HepG2 (cell line): Measurements from ENCODE around the gene ZNF189. TPM values are rescaled to one million over a fixed set of nuclear protein-coding genes. Genes with fewer than 3 reads are reported as not detected.

Experiments
- CENPT ChIP-seq: sonication (generic); formaldehyde crosslinking; IDR thresholded peaks from 2 replicates; pipeline ENCODE4 v1.8.0; 2022; ENCODE audit warnings: low read depth, mild to moderate bottlenecking, moderate library complexity, missing genetic modification reagents
- CSRNP2 ChIP-seq: sonication (generic); formaldehyde crosslinking; conservative IDR thresholded peaks from 2 replicates; pipeline ENCODE4 v1.8.0; 2022; ENCODE audit warnings: low read depth, missing genetic modification reagents
- CTCF ChIP-seq: sonication (generic); formaldehyde crosslinking; IDR thresholded peaks from 2 replicates; pipeline ENCODE4 v1.5.0; 2020; ENCODE audit warnings: mild to moderate bottlenecking, missing genetic modification reagents, moderate library complexity
- FOXK1 ChIP-seq: sonication (generic); formaldehyde crosslinking; IDR thresholded peaks from 2 replicates; pipeline ENCODE4 v1.4.0; 2020; ENCODE audit warnings: low read depth, missing genetic modification reagents, borderline replicate concordance
- JUN ChIP-seq: sonication (generic); formaldehyde crosslinking; IDR thresholded peaks from 2 replicates; pipeline ENCODE4 v1.4.0; 2020; ENCODE audit warnings: mild to moderate bottlenecking, missing genetic modification reagents
- NCOA1 ChIP-seq: sonication (generic); formaldehyde crosslinking; IDR thresholded peaks from 2 replicates; pipeline ENCODE4 v1.9.0; 2021; ENCODE audit warnings: missing genetic modification reagents
- NFIB ChIP-seq: sonication (generic); formaldehyde crosslinking; IDR thresholded peaks from 2 replicates; pipeline ENCODE4 v1.9.0; 2021; ENCODE audit warnings: missing genetic modification reagents, mild to moderate bottlenecking, borderline replicate concordance
- RARG ChIP-seq: sonication (generic); formaldehyde crosslinking; IDR thresholded peaks from 2 replicates; pipeline ENCODE4 v1.4.0; 2020; ENCODE audit warnings: low read depth, mild to moderate bottlenecking, missing genetic modification reagents
- RELA ChIP-seq: sonication (generic); formaldehyde crosslinking; IDR thresholded peaks from 2 replicates; pipeline ENCODE4 v1.4.0; 2020; ENCODE audit warnings: missing genetic modification reagents
- RORA ChIP-seq: sonication (generic); formaldehyde crosslinking; IDR thresholded peaks from 2 replicates; pipeline ENCODE4 v1.5.0; 2020; ENCODE audit warnings: mild to moderate bottlenecking, missing genetic modification reagents, moderate library complexity
- SOX13 ChIP-seq, 3 experiments: fragments of 450-650 bp in 1 of 3; sonication (generic) in 1 of 3; formaldehyde crosslinking in 1 of 3; IDR thresholded peaks in 2 of 3; conservative IDR thresholded peaks in 1 of 3; 2 replicates each; pipeline versions ENCODE4 v1.5.0 to v1.6.1; 2016 to 2020; ENCODE audit warnings: antibody characterized with exemption in 1 of 3, mild to moderate bottlenecking in 1 of 3, missing compliant biosample characterization in 1 of 3, missing genetic modification reagents in 1 of 3, moderate library complexity in 1 of 3
- SP2 ChIP-seq: sonication (generic); formaldehyde crosslinking; IDR thresholded peaks from 2 replicates; pipeline ENCODE4 v1.5.1; 2020; ENCODE audit warnings: mild to moderate bottlenecking, missing genetic modification reagents
- TARDBP ChIP-seq: sonication (generic); formaldehyde crosslinking; IDR thresholded peaks from 2 replicates; pipeline ENCODE4 v1.8.0; 2022; ENCODE audit warnings: mild to moderate bottlenecking, missing genetic modification reagents
- ZBTB37 ChIP-seq: sonication (generic); formaldehyde crosslinking; IDR thresholded peaks from 2 replicates; pipeline ENCODE4 v1.4.0; 2020; ENCODE audit warnings: mild to moderate bottlenecking, missing genetic modification reagents
- ZFYVE20 ChIP-seq: sonication (generic); formaldehyde crosslinking; IDR thresholded peaks from 2 replicates; pipeline ENCODE4 v1.8.0; 2023; ENCODE audit warnings: low read depth, mild to moderate bottlenecking, moderate library complexity, missing genetic modification reagents, borderline replicate concordance
- ZGPAT ChIP-seq: IDR thresholded peaks from 2 replicates; pipeline ENCODE4 v1.6.1; 2016; ENCODE audit warnings: mild to moderate bottlenecking
- ZNF512B ChIP-seq: sonication (generic); formaldehyde crosslinking; IDR thresholded peaks from 2 replicates; pipeline ENCODE4 v1.5.1; 2020; ENCODE audit warnings: missing genetic modification reagents, mild to moderate bottlenecking, borderline replicate concordance
- ZNF619 ChIP-seq: sonication (generic); formaldehyde crosslinking; IDR thresholded peaks from 2 replicates; pipeline ENCODE4 v1.4.0; 2020; ENCODE audit warnings: mild to moderate bottlenecking, missing genetic modification reagents
- polyA plus RNA-seq, 8 experiments: library from polyadenylated mRNA; depleted of rRNA in 3 of 8; stranded (reverse) in 7 of 8; unstranded in 1 of 8; fragments of >200 nt; fragmentation: Illumina TruSeq in 4 of 8; extraction: Trizol in 4 of 8; gene quantifications; 2 replicates each; pipeline versions ENCODE4 v1.2.1 to v1.2.3, GENCODE V29; 2011 to 2016; ENCODE audit warnings: low read depth in 4 of 8, missing spikeins in 1 of 8, mixed read lengths in 1 of 8; ENCODE audit not compliant: insufficient read depth in 1 of 8
- total RNA-seq, 5 experiments: library from RNA; depleted of rRNA; stranded (reverse); fragments of >200 nt; fragmentation: Illumina TruSeq; extraction: Trizol; gene quantifications; 2 replicates each; pipeline ENCODE4 v1.2.3, GENCODE V29; 2016; ENCODE audit warnings: low read depth in 1 of 5

ZNF189 gene
- total and polyA plus RNA-seq, 2 of the 13 experiments (the other 11 are each of a cell fraction or from before 2014, with no cell fraction given): 8.4 to 50.0 TPM

GRCh38 chr9:101388507-101388993, 10.1 kb upstream of the ZNF189 start (continued):
- TF ChIP-seq ZNF512B (CRISPR knock-in tag): no peak
- TF ChIP-seq SP2 (CRISPR knock-in tag): no peak
- peak; percentile 23; the same call in 1 of the 2 replicates for TF ChIP-seq TARDBP (CRISPR knock-in tag)
- TF ChIP-seq CENPT (CRISPR knock-in tag): no peak
- TF ChIP-seq ZFYVE20: no peak
- TF ChIP-seq RARG (CRISPR knock-in tag): no peak
- TF ChIP-seq NCOA1 (CRISPR knock-in tag): no peak
- no peak for TF ChIP-seq RELA (CRISPR knock-in tag)
- no peak for TF ChIP-seq RORA (CRISPR knock-in tag)
- TF ChIP-seq ZGPAT (CRISPR knock-in tag): peak; percentile 22; the same call in 1 of the 2 replicates
- TF ChIP-seq NFIB (CRISPR knock-in tag): no peak
- peak; percentile 80 for TF ChIP-seq CTCF (CRISPR knock-in tag)
- TF ChIP-seq CSRNP2 (CRISPR knock-in tag): no peak
- TF ChIP-seq ZNF619: no peak
- 0 out of 2 replicates have a peak, but pooled peaks have one; percentile 16 for TF ChIP-seq SOX13 (IDR thresholded peaks at IDR 0.05)
- TF ChIP-seq SOX13 (CRISPR knock-in tag; conservative IDR thresholded peaks at IDR 0.05 in 1 of 2, IDR thresholded peaks at IDR 0.05 in 1 of 2): peak in 1 of 2 experiments; percentile 65; a peak in 2 of 4 replicates
- no peak for TF ChIP-seq JUN (CRISPR knock-in tag)
- peak; percentile 52; the same call in 1 of the 2 replicates for TF ChIP-seq FOXK1 (CRISPR knock-in tag)
- TF ChIP-seq ZBTB37 (CRISPR knock-in tag): no peak
